ENCODE data around the gene HMGXB3.

HMGXB3 gene

DNA sequence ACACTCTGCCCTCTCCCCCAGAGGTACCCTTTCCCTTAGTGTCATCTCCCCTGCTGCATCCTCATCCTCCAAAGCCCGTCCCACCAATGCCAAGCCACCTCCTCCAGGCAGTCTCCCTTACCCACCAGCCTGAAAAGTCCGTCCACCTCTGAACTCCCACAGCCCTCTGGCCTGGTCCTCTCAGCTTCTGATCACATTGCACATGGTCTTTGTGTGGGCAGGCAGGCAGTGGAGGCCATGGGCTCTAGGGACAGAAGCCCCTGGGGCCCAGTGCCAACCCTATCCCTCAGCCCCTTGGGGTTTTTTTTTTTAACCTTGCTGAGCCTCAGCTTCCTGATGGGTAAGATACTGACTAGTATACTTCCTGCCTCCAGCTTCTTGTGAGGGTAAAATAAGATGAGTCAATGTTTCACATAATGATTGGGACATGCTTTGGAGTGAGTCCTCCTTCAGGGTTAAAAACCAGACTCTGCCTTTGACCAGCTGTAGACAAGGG lies 66.4 kb downstream of the HMGXB3 start:
- TF ChIP-seq, protein P1, sequence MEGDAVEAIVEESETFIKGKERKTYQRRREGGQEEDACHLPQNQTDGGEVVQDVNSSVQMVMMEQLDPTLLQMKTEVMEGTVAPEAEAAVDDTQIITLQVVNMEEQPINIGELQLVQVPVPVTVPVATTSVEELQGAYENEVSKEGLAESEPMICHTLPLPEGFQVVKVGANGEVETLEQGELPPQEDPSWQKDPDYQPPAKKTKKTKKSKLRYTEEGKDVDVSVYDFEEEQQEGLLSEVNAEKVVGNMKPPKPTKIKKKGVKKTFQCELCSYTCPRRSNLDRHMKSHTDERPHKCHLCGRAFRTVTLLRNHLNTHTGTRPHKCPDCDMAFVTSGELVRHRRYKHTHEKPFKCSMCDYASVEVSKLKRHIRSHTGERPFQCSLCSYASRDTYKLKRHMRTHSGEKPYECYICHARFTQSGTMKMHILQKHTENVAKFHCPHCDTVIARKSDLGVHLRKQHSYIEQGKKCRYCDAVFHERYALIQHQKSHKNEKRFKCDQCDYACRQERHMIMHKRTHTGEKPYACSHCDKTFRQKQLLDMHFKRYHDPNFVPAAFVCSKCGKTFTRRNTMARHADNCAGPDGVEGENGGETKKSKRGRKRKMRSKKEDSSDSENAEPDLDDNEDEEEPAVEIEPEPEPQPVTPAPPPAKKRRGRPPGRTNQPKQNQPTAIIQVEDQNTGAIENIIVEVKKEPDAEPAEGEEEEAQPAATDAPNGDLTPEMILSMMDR (IDR thresholded peaks at IDR 0.05; ENCODE audit: control insufficient read depth, extremely low read depth, insufficient read depth): no peak
- H3K4me3 ChIP-seq (ENCODE audit: low read depth, low read length): no peak overlapping the region
- DNase-seq (ENCODE audit: low read depth): no peak

DNA sequence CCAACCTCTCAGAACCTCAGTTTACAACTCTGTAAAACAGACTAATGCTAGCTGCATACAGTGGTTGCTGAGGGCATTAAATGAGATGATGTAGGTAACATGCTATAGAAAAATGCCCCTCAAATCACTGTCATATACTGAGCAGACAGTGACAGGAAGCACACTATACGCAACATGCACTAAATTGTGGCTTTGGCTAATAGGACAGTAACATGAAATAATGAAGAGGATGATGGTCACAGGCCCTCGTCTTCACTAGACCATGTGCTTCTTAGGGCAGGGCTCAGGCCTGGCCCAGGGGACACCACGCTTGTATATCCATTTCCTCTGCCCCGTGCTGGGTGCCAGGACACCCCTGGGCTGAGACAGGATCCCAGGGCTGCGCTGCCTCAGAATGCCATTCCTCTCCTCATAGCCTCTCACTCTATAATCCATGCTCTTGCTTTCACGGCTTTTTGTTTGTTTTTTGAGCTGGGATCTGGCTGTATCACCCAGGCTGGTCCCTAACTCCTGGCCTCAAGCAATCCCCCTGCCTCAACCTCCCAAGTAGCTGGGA lies 66.9 kb downstream of the HMGXB3 start:
- TF ChIP-seq, protein P1 (IDR thresholded peaks at IDR 0.05; ENCODE audit: control insufficient read depth, extremely low read depth, insufficient read depth): no peak
- H3K4me3 ChIP-seq (ENCODE audit: low read depth, low read length): no peak overlapping the region
- DNase-seq (ENCODE audit: low read depth): no peak

DNA sequence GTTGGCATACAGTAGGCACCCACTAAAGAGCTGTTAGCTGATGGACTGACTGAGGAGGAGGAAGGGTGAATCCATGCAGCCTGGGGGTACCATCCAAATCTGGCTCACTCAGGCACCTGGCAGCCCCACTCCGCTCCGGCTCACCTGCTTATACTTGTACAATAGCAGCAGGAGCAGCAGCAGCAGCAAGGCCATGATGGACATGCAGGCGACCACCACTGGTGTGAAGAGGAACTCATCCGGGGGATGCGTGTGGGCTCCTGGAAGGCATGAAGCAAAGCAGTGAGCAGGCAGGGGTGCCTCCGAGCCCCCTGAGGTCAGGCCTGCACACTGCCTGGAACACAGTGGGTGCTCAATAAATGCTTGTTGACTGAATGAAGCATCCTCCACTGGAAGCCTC lies 67.5 kb downstream of the HMGXB3 start:
- no peak overlapping the region for H3K4me3 ChIP-seq (ENCODE audit: low read depth, low read length)
- no peak for DNase-seq (ENCODE audit: low read depth)
- TF ChIP-seq, protein P1 (IDR thresholded peaks at IDR 0.05; ENCODE audit: control insufficient read depth, extremely low read depth, insufficient read depth): no peak

DNA sequence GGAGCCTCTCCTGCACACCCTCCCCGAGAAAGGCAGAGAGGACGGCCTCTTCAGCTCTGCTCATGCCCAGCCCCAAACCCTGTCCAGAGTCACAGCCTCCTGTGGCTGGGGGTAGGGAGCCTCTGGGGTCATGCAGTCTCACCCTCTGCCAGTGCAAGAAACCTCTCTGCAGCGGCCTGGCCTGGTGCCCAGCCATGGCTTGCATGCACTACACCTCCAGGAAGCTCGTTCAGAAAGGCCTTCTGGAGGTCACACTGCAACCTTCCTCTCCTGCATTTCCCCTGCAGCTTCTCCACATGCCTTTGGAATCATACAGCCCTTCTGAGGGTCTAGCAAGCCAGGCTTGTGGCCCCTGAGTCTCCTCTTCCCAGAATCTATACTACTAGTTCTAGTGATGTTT lies 67.9 kb downstream of the HMGXB3 start:
- DNase-seq (ENCODE audit: low read depth): no peak

DNA sequence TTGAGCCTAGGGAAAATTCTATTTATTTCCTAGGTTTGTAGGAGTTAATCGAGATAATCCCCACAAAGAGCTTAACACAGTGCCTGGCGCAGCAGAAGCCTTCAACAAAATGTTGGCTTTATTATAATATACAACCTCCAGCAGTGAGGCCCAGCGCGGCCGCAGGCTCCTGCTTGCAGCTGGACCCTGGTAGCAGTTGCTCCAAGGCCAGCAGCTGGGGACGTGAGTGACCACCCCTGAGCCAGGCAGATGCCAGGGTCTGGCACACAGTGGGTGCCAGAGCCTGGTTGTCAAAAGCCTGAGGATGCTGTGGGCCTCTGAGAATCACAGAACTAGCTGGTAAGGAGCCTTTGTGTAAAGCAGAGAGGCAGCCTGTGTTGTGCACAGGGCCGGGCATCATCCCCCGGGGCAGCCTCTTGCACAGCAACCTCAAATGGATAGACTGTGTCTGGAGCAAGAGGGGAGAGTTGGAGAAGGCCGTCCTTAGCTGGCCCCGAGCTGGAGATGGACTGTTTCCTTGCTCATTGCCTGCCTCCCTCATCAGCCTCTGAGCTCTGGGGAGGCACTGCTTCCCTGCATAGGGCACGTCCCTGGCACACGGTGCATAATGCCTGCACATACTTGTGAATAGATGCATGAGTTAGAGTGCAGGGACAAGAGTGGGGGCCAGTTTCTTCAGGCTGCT lies 68.6 kb downstream of the HMGXB3 start:
- DNase-seq (ENCODE audit: low read depth): no peak
- H3K4me3 ChIP-seq (ENCODE audit: low read depth, low read length): no peak overlapping the region
- TF ChIP-seq, protein P1 (IDR thresholded peaks at IDR 0.05; ENCODE audit: control insufficient read depth, extremely low read depth, insufficient read depth): no peak

More for the DNA sequence above, 67.9 kb downstream of the HMGXB3 start:
- TF ChIP-seq, protein P1 (IDR thresholded peaks at IDR 0.05; ENCODE audit: control insufficient read depth, extremely low read depth, insufficient read depth): no peak
- H3K4me3 ChIP-seq (ENCODE audit: low read depth, low read length): no peak overlapping the region

DNA sequence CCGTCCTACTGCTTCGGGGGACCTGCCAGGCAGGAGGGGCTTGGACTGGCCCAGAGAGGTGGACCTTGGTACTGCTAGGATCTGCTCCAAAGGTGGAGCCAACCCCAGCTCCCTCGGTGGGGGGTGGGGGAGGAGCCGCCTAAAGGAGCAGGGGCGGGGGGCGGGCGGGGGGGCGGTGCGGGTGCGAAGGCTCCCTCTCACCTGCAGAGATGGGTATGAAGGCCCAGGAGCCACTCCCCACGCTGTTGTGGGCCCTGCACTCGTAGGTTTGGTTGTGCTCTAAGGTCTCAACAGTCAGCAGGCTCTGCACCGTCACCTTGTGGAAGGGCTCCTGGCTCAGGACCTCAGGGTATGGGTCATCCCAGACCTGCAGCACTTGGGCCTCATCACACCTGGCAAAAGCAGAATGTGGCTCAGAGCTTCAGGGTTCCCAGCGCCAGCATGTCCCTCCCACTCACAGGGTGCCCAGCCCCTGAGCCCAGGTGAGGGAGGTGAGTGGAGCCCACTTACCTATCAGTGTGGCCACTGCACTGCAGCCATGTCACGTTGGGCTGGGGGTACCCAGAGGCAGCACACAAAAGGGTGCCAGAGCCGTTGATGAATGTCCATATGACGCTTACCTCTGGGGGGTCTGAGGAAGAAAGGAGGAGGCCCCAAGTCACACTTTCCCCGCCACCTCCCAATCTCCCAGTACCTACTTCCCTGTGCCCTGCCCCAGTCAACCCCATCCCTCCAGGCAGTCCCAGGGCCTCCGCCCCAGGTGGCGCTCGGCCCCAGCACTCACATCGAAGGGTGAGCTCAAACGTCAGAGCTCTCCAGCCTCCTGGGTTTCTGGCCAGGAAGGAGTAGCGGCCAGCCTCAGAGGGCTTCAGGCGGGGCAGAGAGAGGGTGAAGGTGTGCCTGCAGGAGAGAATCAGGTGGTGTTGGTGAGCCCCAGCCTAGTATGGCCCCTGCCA lies 69.4 kb downstream of the HMGXB3 start:
- DNase-seq (ENCODE audit: low read depth): no peak
- H3K4me3 ChIP-seq (ENCODE audit: low read depth, low read length): no peak overlapping the region
- TF ChIP-seq, protein P1 (IDR thresholded peaks at IDR 0.05; ENCODE audit: control insufficient read depth, extremely low read depth, insufficient read depth): no peak
